HepG2 (cell line): ENCODE data around the gene ANKS4B. TPM values are rescaled to one million over a fixed set of nuclear protein-coding genes. Genes with fewer than 3 reads are reported as not detected.

Experiments used
- CBX1 ChIP-seq: IDR thresholded peaks from one replicate; pipeline ENCODE4 v1.6.1; 2016; ENCODE audit warnings: antibody characterized with exemption, low read depth
- GZF1 ChIP-seq: sonication (generic); formaldehyde crosslinking; IDR thresholded peaks from 2 replicates; pipeline ENCODE4 v1.5.1; 2020; ENCODE audit warnings: mild to moderate bottlenecking, missing genetic modification reagents
- HCFC1 ChIP-seq: fragments of 150-350 bp; IDR thresholded peaks from 2 replicates; pipeline ENCODE4 v1.6.1; 2014; ENCODE audit warnings: low read depth, low read length
- HDAC1 ChIP-seq: sonication (generic); formaldehyde crosslinking; IDR thresholded peaks from 2 replicates; pipeline ENCODE4 v1.5.1; 2020; ENCODE audit warnings: mild to moderate bottlenecking, missing genetic modification reagents
- HOXA9 ChIP-seq: sonication (generic); formaldehyde crosslinking; IDR thresholded peaks from 2 replicates; pipeline ENCODE4 v1.8.1; 2022; ENCODE audit warnings: missing genetic modification reagents, mild to moderate bottlenecking, moderate library complexity, borderline replicate concordance
- MAFG ChIP-seq: sonication (generic); formaldehyde crosslinking; IDR thresholded peaks from 2 replicates; pipeline ENCODE4 v1.5.1; 2020; ENCODE audit warnings: mild to moderate bottlenecking, missing genetic modification reagents
- RXRA ChIP-seq: sonication (generic); formaldehyde crosslinking; IDR thresholded peaks from 2 replicates; pipeline ENCODE4 v1.5.1; 2020; ENCODE audit warnings: missing genetic modification reagents
- SKIL ChIP-seq: sonication (generic); formaldehyde crosslinking; IDR thresholded peaks from 2 replicates; pipeline ENCODE4 v1.8.0; 2022; ENCODE audit warnings: missing genetic modification reagents, mild to moderate bottlenecking, moderate library complexity, borderline replicate concordance
- TBL1XR1 ChIP-seq: fragments of 150-350 bp; IDR thresholded peaks from 2 replicates; pipeline ENCODE4 v1.6.1; 2014; ENCODE audit warnings: borderline replicate concordance, low read length; ENCODE audit not compliant: partially characterized antibody
- ZBTB25 ChIP-seq: IDR thresholded peaks from 2 replicates; pipeline ENCODE4 v1.6.1; 2018; ENCODE audit warnings: missing genetic modification reagents
- ZBTB3 ChIP-seq: sonication (generic); formaldehyde crosslinking; IDR thresholded peaks from 2 replicates; pipeline ENCODE4 v1.4.0; 2020; ENCODE audit warnings: low read depth, mild to moderate bottlenecking, moderate library complexity, missing genetic modification reagents, borderline replicate concordance
- ZBTB34 ChIP-seq: sonication (generic); formaldehyde crosslinking; IDR thresholded peaks from 2 replicates; pipeline ENCODE4 v1.8.0; 2022; ENCODE audit warnings: mild to moderate bottlenecking, missing genetic modification reagents
- ZFP62 ChIP-seq: sonication (generic); formaldehyde crosslinking; IDR thresholded peaks from 2 replicates; pipeline ENCODE4 v1.4.0; 2020; ENCODE audit warnings: missing genetic modification reagents
- ZNF225 ChIP-seq: sonication (generic); formaldehyde crosslinking; IDR thresholded peaks from 2 replicates; pipeline ENCODE4 v1.4.0; 2020; ENCODE audit warnings: mild to moderate bottlenecking, missing genetic modification reagents
- ZNF24 ChIP-seq: fragments of 450-650 bp; IDR thresholded peaks from 2 replicates; pipeline ENCODE4 v1.6.1; 2017; ENCODE audit warnings: antibody characterized with exemption, mild to moderate bottlenecking
- ZNF264 ChIP-seq: sonication (generic); formaldehyde crosslinking; IDR thresholded peaks from 2 replicates; pipeline ENCODE4 v1.4.0; 2020; ENCODE audit warnings: missing genetic modification reagents
- polyA plus RNA-seq, 8 experiments: library from polyadenylated mRNA; depleted of rRNA in 3 of 8; stranded (reverse) in 7 of 8; unstranded in 1 of 8; fragments of >200 nt; fragmentation: Illumina TruSeq in 4 of 8; extraction: Trizol in 4 of 8; gene quantifications; 2 replicates each; pipeline versions ENCODE4 v1.2.1 to v1.2.3, GENCODE V29; 2011 to 2016; ENCODE audit warnings: low read depth in 4 of 8, missing spikeins in 1 of 8, mixed read lengths in 1 of 8; ENCODE audit not compliant: insufficient read depth in 1 of 8
- total RNA-seq, 5 experiments: library from RNA; depleted of rRNA; stranded (reverse); fragments of >200 nt; fragmentation: Illumina TruSeq; extraction: Trizol; gene quantifications; 2 replicates each; pipeline ENCODE4 v1.2.3, GENCODE V29; 2016; ENCODE audit warnings: low read depth in 1 of 5
- TF ChIP-seq, protein P1 (sequence below): sonication (generic); formaldehyde crosslinking; IDR thresholded peaks from 2 replicates; pipeline ENCODE4 v1.4.0; 2020; ENCODE audit warnings: missing genetic modification reagents
- TF ChIP-seq, protein P2 (sequence below): sonication (generic); formaldehyde crosslinking; IDR thresholded peaks from 2 replicates; pipeline ENCODE4 v1.4.0; 2020; ENCODE audit warnings: missing genetic modification reagents, borderline replicate concordance

Gene ANKS4B
- total and polyA plus RNA-seq, 2 of the 13 experiments (the other 11 are each of a cell fraction or from before 2014, with no cell fraction given), result 6.5 to 30.0 TPM

DNA sequence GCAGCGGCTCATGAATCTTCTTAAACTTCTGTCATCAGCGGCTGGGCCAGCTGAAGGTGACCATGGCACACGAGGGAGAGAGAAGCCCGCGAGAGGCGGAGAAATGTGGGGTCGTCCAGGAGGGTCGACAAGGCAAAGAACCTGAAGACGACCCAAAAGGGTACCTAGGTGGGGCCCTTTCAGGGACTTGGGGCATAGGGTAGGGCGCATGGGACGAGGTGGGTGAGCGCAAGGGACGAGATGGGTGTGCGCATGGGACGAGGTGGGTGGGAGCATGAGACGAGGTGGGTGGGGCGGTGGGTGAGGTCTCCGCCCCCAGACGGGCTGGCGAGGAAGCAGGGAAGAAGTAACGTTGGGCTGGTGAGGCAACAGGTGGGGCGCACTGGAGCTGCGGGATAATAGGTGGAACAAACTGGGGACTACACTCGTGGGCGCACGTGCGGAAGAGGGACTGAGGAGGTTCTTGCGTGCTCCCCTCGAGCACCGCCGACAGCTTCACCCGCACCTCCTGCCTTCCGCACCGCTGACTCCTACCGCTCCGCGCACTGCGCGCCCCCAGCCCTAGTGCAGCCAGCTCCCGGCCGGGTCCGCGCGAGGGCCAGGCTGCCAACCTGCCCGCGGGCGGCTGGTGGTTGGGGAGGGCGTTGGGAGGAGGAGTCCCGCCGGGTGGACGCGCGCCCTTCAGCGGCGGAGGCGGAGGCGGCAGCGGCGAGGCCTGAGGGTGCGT lies 67.8 kb downstream of the ANKS4B start (continued):
- TF ChIP-seq SKIL (CRISPR knock-in tag) (peak; percentile 49; the same call in 1 of the 2 replicates), MAFG (CRISPR knock-in tag) (no peak), HDAC1 (CRISPR knock-in tag) (peak; percentile 80), ZFP62 (CRISPR knock-in tag) (no peak), TBL1XR1 (no peak), CBX1 (peak; percentile 55), ZNF264 (CRISPR knock-in tag) (peak; percentile 54; the same call in 1 of the 2 replicates), ZBTB25 (no peak), ZNF24 (no peak), ZBTB3 (0 out of 2 replicates have a peak, but pooled peaks have one; percentile 22), HOXA9 (0 out of 2 replicates have a peak, but pooled peaks have one; percentile 73), HCFC1 (no peak; the same call in 1 of the 2 replicates), ZNF225 (peak; percentile 93), GZF1 (peak; percentile 20; the same call in 1 of the 2 replicates), RXRA (no peak), ZBTB34 (CRISPR knock-in tag) (peak; percentile 75; the same call in 1 of the 2 replicates)
- TF ChIP-seq, protein P1, sequence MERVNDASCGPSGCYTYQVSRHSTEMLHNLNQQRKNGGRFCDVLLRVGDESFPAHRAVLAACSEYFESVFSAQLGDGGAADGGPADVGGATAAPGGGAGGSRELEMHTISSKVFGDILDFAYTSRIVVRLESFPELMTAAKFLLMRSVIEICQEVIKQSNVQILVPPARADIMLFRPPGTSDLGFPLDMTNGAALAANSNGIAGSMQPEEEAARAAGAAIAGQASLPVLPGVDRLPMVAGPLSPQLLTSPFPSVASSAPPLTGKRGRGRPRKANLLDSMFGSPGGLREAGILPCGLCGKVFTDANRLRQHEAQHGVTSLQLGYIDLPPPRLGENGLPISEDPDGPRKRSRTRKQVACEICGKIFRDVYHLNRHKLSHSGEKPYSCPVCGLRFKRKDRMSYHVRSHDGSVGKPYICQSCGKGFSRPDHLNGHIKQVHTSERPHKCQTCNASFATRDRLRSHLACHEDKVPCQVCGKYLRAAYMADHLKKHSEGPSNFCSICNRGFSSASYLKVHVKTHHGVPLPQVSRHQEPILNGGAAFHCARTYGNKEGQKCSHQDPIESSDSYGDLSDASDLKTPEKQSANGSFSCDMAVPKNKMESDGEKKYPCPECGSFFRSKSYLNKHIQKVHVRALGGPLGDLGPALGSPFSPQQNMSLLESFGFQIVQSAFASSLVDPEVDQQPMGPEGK, result peak; percentile 83
- TF ChIP-seq, protein P2, sequence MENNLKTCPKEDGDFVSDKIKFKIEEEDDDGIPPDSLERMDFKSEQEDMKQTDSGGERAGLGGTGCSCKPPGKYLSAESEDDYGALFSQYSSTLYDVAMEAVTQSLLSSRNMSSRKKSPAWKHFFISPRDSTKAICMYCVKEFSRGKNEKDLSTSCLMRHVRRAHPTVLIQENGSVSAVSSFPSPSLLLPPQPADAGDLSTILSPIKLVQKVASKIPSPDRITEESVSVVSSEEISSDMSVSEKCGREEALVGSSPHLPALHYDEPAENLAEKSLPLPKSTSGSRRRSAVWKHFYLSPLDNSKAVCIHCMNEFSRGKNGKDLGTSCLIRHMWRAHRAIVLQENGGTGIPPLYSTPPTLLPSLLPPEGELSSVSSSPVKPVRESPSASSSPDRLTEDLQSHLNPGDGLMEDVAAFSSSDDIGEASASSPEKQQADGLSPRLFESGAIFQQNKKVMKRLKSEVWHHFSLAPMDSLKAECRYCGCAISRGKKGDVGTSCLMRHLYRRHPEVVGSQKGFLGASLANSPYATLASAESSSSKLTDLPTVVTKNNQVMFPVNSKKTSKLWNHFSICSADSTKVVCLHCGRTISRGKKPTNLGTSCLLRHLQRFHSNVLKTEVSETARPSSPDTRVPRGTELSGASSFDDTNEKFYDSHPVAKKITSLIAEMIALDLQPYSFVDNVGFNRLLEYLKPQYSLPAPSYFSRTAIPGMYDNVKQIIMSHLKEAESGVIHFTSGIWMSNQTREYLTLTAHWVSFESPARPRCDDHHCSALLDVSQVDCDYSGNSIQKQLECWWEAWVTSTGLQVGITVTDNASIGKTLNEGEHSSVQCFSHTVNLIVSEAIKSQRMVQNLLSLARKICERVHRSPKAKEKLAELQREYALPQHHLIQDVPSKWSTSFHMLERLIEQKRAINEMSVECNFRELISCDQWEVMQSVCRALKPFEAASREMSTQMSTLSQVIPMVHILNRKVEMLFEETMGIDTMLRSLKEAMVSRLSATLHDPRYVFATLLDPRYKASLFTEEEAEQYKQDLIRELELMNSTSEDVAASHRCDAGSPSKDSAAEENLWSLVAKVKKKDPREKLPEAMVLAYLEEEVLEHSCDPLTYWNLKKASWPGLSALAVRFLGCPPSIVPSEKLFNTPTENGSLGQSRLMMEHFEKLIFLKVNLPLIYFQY (CRISPR knock-in tag), result no peak
